ENCODE results near the gene GPC5. TPM values are rescaled to one million over a fixed set of nuclear protein-coding genes. Genes with fewer than 3 reads are reported as not detected.

GPC5 gene
- total RNA-seq, 4 donors from 2014 or later: not detected

DNA sequence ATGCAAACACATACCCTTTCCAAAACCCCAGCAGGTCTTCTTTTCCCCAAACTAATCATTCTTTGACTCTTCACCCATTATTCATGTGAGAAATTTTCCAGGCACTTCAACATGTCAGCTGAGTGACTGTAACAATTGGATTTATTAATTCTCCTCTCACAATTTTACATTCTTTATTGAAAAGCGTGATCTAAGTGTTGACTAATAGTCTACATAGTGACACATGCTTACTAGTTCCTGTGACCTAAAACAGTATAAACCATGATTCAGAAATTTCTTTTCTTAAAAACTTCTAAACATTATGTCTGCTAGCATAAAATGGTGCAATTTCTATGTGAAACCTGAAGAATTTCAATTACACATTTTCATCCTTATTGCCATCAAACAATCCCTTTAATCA, 532.3 kb downstream of the GPC5 start:
- H3K4me3 ChIP-seq: no peak overlapping the region
- H3K36me3 ChIP-seq: no peaks in the 10 kb centered on the region
- DNase-seq (no peak), ATAC-seq (no peak)
- no peaks in the 10 kb centered on the region for H3K9me3 ChIP-seq
- in situ Hi-C loops (cut with MboI; ENCODE audit: low sequenced_read_pairs in 4 of 4): no loop called here
- TF ChIP-seq, protein P1, sequence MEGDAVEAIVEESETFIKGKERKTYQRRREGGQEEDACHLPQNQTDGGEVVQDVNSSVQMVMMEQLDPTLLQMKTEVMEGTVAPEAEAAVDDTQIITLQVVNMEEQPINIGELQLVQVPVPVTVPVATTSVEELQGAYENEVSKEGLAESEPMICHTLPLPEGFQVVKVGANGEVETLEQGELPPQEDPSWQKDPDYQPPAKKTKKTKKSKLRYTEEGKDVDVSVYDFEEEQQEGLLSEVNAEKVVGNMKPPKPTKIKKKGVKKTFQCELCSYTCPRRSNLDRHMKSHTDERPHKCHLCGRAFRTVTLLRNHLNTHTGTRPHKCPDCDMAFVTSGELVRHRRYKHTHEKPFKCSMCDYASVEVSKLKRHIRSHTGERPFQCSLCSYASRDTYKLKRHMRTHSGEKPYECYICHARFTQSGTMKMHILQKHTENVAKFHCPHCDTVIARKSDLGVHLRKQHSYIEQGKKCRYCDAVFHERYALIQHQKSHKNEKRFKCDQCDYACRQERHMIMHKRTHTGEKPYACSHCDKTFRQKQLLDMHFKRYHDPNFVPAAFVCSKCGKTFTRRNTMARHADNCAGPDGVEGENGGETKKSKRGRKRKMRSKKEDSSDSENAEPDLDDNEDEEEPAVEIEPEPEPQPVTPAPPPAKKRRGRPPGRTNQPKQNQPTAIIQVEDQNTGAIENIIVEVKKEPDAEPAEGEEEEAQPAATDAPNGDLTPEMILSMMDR (IDR thresholded peaks at IDR 0.05 in 4 of 5, conservative IDR thresholded peaks at IDR 0.05 in 1 of 5): no peak
- no peak for TF ChIP-seq POLR2A (IDR thresholded peaks at IDR 0.05)
- H3K4me1 ChIP-seq: no peaks in the 10 kb centered on the region
- H3K27ac ChIP-seq: no peak overlapping the region
- intact Hi-C loops (cut with DNase I; ENCODE audit: low total_unique reads): no loop called here
- no peaks in the 10 kb centered on the region for H3K27me3 ChIP-seq

DNA sequence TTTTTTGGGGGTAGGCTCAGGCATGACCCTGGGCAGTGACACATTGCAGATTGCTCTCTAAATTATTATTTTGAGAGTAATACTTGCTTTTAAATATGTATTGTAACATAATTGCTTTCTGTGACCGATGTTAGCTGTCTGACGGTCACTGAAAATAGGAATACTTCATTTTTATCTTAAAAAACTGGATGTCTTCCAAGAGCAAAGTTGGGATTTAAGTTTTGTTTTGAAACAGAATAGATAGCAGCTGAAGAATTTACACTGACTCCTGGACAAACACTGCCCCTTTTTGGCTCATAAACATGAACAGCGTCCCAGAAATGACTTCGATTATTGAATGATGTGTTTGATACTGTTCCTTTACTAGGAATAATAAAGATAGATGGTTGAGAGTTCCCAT, 535.9 kb downstream of the GPC5 start:
- TF ChIP-seq, protein P1 (IDR thresholded peaks at IDR 0.05 in 4 of 5, conservative IDR thresholded peaks at IDR 0.05 in 1 of 5): no peak
- TF ChIP-seq POLR2A (IDR thresholded peaks at IDR 0.05): no peak
- Histone ChIP-seq H3K9me3 (no peaks in the 10 kb centered on the region), H3K4me3 (no peak overlapping the region), H3K27me3 (no peaks in the 10 kb centered on the region), H3K36me3 (no peaks in the 10 kb centered on the region), H3K27ac (no peak overlapping the region), H3K4me1 (no peaks in the 10 kb centered on the region)
- in situ Hi-C loops (cut with MboI; ENCODE audit: low sequenced_read_pairs in 4 of 4): no loop called here
- no peak for ATAC-seq
- no peak for DNase-seq
- intact Hi-C loops (cut with DNase I; ENCODE audit: low total_unique reads): no loop called here

DNA sequence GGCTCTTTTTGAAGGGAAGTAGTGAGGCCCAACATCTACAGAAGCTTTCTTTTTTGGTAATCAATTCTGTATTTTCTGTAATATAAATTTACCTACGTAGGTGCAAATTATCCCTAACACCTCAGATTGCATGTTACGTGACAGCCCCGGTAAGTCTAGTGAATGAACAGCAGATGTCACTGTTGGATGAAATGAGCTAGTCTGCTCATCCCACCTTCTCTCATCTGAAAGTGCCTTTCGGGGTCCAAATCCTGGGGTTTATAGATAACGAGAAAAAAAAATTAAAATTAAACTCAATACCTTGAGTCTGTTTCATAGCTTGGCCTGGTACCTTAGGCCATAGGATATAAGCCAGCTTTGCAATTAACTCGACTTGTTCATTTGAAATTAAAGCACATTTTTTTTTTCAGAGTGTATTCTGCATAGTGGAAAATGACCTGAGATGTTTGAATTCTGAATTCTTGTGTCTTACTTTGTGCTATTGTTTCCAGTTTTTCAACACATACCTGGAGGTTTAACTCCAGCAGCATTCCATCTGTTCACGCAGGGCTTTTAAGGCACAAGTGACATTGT, 548.2 kb downstream of the GPC5 start:
- Histone ChIP-seq H3K27ac (no peak overlapping the region), H3K27me3 (no peaks in the 10 kb centered on the region), H3K4me3 (no peak overlapping the region), H3K4me1 (no peaks in the 10 kb centered on the region), H3K9me3 (no peaks in the 10 kb centered on the region), H3K36me3 (no peaks in the 10 kb centered on the region)
- in situ Hi-C loops (cut with MboI; ENCODE audit: low sequenced_read_pairs in 4 of 4) (no loop called here), intact Hi-C loops (cut with DNase I; ENCODE audit: low total_unique reads) (no loop called here)
- ATAC-seq (no peak), DNase-seq (no peak)
- TF ChIP-seq POLR2A (IDR thresholded peaks at IDR 0.05): no peak
- TF ChIP-seq, protein P1 (IDR thresholded peaks at IDR 0.05 in 4 of 5, conservative IDR thresholded peaks at IDR 0.05 in 1 of 5): no peak

- in situ Hi-C loops (cut with MboI; ENCODE audit: low sequenced_read_pairs in 4 of 4): no loop called here
- Histone ChIP-seq H3K4me1 (no peaks in the 10 kb centered on the region), H3K9me3 (no peaks in the 10 kb centered on the region), H3K36me3 (no peaks in the 10 kb centered on the region), H3K27me3 (no peaks in the 10 kb centered on the region), H3K27ac (no peak overlapping the region), H3K4me3 (no peak overlapping the region)
- TF ChIP-seq, protein P1 (IDR thresholded peaks at IDR 0.05 in 4 of 5, conservative IDR thresholded peaks at IDR 0.05 in 1 of 5): no peak
- TF ChIP-seq POLR2A (IDR thresholded peaks at IDR 0.05): no peak
- ATAC-seq (no peak), DNase-seq (no peak)
- intact Hi-C loops (cut with DNase I; ENCODE audit: low total_unique reads): no loop called here
Observed at GRCh38 chr13:91948736-91949135, 550.3 kb downstream of the GPC5 start.

DNA sequence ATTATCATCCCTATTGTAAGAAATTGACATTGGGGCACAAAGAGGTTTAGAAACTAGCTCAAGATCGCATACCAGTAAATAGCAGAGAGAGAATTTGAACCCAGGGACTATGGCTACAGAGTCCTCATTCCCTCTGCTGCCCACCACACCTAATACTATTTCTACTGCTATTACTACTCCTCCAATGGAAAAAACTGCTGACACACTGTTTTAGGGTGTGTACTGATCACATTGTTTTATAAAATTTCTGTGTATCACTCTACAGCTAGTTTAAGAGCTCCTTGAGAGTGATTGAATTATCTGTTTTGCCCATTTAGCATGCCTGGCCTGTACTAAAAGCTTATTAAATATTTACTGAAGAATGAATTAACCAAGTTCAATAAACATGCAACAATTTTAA, 552.4 kb downstream of the GPC5 start:
- no peaks in the 10 kb centered on the region for H3K27me3 ChIP-seq
- TF ChIP-seq, protein P1 (IDR thresholded peaks at IDR 0.05 in 4 of 5, conservative IDR thresholded peaks at IDR 0.05 in 1 of 5): no peak
- TF ChIP-seq POLR2A (IDR thresholded peaks at IDR 0.05): no peak
- H3K4me3 ChIP-seq: no peak overlapping the region
- no peaks in the 10 kb centered on the region for H3K36me3 ChIP-seq
- in situ Hi-C loops (cut with MboI; ENCODE audit: low sequenced_read_pairs in 4 of 4) (no loop called here), intact Hi-C loops (cut with DNase I; ENCODE audit: low total_unique reads) (no loop called here)
- ATAC-seq: no peak
- H3K27ac ChIP-seq: no peak overlapping the region
- H3K4me1 ChIP-seq: no peaks in the 10 kb centered on the region
- H3K9me3 ChIP-seq: no peaks in the 10 kb centered on the region
- no peak for DNase-seq

Data from gastrocnemius medialis (tissue), 4 donors.